GM18517 (cell line): ENCODE results near the gene OR2T5.
A peak's percentile ranks its signal among the peaks of the same experiment; 100 is the strongest.
"Not testable (repeated sequence)": the region's sequence is repeated elsewhere in the genome, so short reads cannot be mapped to it uniquely, and the experiment has no call there.

Experiments used
- ATAC-seq: cut with Tn5 transposase; IDR thresholded peaks from one replicate; pipeline ENCODE4 v1.9.1; 2021; ENCODE audit warnings: mild to moderate bottlenecking, moderate library complexity; ENCODE audit not compliant: unreplicated experiment

The OR2T5 gene, protein sequence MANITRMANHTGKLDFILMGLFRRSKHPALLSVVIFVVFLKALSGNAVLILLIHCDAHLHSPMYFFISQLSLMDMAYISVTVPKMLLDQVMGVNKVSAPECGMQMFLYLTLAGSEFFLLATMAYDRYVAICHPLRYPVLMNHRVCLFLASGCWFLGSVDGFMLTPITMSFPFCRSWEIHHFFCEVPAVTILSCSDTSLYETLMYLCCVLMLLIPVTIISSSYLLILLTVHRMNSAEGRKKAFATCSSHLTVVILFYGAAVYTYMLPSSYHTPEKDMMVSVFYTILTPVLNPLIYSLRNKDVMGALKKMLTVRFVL

DNA sequence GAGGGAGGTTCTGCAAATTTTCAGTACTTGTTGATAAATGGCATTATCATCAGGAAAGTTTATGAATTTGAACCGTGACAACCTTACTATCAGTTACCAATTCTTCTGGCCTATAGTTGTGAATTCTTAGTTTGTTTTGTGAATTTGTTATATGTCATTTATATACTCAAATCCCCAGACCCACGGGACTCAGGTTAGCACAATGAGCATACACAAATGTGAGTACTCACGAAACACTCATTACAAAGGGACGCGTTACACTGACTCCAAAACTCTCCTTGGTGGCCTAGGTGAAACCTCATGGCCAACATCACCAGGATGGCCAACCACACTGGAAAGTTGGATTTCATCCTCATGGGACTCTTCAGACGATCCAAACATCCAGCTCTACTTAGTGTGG is at the start of gene OR2T5:
OR2T5 (plus strand) TSS at position 301 of the 400 bp plus-strand sequence; CDS start at position 301, 0 bp downstream.
- not testable (repeated sequence) for ATAC-seq

DNA sequence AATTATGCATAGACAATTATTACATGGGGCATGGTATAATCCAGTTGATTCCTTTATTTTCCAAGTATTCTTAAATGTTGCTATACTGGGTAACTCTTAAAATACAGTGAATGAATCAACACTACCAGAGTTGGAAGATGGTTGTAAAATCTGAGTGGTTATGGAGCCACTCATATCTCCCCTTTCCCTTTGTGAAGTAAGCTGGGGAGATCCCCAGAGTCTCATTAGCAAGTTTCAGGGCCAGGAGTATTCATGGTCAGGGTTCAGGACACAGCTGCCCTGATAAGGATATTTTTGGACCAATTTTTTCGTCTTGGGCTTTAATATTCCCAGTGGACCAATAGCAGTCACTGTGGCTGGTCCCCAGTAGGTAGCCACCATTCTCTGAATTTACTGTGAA is 49.7 kb upstream of the OR2T5 start:
- ATAC-seq = peak; percentile 47

DNA sequence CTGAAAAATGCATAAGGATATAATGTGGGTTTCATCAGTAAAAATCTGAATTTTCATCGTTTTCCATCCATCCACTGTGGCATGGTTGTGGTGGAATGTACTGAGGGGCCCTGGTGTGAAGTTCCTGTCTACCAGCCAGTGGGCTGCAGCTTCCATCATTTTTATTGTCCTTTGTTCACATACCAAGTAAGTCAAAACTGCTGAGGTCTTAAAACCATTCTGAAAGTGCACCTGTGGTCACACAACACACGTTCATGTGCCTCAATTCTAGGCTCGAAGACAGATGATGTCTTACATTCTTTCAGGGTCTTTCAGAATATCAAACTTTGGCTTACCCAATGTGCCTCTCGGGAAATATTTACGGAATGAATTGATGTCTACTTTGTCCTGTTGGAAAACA is 49.1 kb upstream of the OR2T5 start:
- not testable (repeated sequence) for ATAC-seq

DNA sequence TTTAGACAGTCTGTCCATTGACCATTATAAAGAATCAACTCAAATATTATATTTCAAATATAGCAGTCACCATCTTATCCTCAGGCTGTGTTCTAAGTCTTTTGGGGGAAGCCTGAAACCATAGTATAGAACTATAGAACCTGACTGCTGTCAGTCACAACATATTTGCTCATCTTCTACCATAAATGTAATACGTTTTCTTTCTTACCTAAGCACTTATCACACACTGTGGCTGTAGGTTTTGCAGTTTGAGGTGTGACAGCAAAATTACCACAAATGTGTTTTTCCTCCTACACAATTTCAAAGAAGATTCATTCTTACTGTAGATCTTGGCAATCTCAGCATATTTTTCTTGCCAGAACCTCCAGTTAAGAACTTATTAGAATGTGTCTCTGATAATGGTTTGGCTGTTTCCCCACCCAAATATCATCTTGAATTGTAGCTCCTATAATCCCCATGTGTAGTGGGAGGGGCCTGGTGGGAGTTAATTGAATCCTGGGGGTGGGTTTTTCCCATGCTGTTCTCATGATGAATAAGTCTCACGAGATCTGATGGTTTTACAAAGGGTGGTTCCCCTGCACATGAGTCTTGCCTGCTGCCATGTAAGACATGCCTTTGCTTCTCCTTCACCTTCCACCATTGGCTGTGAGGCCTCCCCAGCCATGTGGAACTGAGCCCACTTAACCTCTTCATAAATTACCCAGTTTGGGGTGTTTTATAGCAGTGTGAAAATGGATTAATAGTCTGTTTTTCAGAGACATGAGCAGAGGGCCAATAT is 45.7 kb upstream of the OR2T5 start:
- ATAC-seq = not testable (repeated sequence)

DNA sequence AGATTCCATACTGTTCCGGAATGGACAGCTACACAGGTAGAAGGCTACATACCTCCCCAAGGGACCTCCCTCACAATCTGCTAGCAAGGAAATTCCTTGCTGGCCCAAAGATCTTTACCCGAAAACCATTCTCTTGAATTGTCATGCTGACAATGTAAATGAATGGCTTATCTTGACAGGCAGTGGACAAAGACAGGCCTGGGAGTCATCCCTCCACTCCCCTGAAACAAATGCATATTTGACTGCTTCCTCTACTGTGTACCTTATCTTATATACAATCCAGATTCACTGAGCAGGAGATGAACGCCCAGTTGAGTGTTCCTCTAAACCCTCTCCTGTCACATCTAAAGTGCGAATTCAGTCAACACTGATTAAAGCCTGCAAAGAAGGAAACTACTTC is 43.8 kb upstream of the OR2T5 start:
- ATAC-seq = not testable (repeated sequence)

DNA sequence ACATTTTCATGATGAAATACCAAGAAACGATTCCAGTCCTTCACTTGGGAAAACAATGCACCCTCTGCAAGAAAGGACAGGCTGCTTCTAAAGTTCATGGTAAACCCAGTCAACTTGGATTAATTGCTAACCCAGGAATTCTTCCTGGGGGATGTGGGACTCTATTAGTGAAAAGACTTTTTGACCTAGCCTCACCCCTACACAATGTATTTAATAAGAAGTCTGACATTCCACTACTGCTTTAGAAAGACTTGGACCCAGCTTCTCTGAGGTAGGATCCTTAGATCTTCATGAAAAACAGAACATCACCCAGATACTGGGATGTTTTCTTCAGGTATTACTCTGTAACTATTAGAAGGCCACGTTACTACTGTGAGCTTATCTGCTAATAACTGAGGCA is 43.0 kb upstream of the OR2T5 start, which contains the start of gene OR2T2:
OR2T2 (plus strand) TSS at position 239 of the 400 bp plus-strand sequence. CDS start 7,161 bp downstream, outside the sequence.
- ATAC-seq = not testable (repeated sequence)

DNA sequence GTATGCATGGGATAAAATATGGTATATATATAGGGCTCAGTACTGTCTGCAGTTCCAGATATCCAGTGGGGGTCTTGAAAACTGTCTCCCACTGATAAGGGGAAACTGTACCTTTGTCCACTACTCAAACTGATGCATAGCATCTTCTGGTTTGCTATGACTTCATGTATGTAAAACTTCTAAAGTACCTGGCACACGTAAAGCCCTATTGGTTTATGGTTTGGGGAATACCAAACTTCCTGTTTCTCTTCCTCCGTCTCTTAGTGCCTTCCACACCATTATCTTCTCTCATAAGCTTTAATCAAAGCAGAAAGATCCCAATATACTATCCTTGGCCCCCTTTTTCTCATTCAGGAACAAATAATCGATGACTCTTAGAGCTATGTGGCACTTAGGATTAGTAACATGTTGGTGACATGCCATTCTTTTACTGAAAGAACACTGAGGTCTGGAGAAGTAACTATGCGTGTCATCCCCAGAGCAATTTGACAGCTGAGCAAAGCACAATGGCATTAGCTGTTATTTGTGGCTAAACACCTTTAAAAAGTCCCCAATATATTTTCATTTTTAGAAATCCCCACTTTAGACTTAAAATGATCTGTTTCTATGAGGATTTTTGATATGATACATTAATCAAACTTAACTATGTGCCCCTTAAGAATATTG is 39.8 kb upstream of the OR2T5 start:
- peak; percentile 63 for ATAC-seq

DNA sequence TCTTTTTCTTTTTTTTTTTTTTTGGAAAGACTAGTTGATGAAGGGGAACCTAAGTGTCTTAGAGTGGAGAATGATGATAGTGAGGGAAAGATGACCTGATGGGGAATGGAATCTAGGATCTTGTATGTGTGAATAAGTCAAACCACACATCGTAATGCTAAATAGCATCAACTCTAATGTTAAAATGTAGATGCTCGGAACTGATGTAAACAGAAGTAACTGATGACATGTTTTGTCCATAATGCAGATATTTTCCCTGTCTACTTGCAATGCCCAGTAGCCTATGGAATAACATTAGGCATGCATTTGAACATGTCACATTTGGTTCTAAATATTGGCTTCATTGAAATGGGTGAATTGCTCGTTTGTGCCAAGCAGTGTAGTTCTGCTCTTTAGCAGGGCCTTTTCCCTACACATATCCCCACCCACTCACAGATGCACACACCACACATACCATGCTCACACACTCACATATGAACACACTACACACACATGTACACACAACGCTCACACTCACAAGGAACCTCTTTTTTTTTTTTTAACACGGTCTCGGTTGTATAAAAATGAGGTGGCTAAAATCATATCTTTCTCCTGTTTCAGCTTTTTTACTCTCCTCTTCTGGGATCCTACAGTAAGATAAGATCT is 38.4 kb upstream of the OR2T5 start:
- not testable (repeated sequence) for ATAC-seq

DNA sequence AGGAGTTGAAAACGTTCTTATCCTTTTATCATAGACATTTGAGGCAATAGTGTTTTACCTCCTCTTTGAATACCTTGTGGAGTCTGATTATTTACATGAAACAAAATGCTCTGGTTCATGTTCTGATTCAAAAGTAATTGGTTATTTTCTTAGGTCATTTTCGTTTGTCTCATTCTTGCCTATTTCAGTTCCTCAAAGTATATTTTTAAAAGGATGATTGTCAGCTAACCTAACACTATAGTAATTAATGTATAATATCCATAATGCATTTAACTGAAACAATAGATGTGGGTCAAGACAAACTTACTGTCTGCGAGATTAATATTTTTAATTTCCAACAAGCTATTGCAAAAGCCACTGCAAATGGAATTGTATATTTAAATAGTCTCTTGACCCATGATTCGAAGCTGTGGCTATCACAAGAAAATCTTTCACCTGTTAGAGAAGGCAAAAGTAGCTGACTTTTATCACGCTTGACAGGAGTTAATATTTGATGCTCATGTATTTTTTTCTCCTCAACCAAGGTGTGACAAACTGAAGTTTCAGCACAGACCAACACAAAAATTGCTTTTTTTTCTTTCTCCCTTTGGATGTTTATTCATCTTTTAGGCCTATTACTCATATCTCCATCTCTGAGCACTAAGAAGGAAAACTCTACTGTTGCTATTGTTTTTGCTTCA is 37.8 kb upstream of the OR2T5 start:
- ATAC-seq = peak; percentile 79

DNA sequence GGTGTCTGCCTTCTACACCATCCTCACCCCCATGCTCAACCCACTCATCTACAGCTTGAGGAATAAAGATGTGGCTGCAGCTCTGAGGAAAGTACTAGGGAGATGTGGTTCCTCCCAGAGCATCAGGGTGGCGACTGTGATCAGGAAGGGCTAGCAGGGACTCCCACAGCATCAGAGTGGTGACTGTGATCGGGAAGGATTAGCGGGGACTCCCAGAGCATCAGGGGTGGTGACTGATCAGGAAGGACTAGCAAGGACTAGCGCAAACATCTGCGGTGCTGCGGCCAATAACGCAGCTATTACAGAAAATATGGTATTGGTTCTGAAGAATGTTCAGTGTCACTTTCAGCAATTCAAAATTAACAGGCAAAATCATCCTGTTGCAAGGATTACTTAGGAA is 34.8 kb upstream of the OR2T5 start:
- not testable (repeated sequence) for ATAC-seq

DNA sequence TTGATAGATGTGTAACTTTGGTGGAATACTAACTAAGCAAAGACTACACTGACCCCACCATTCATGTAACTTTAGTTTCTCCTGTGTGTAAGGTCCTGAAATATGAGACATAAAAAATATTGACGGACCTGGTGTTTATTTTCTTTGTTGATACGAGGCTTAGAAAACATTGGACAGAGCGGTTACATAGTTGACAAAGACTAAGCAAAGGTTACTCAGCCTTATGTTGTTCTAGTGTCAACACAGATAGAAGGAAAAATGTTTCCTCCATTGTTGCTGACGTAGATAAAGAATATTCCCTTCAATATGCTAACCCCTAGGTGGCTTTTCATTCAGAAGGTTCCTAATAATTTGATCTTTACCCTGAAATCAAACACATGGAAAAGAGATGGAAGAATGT is 33.3 kb upstream of the OR2T5 start:
- ATAC-seq = not testable (repeated sequence)

DNA sequence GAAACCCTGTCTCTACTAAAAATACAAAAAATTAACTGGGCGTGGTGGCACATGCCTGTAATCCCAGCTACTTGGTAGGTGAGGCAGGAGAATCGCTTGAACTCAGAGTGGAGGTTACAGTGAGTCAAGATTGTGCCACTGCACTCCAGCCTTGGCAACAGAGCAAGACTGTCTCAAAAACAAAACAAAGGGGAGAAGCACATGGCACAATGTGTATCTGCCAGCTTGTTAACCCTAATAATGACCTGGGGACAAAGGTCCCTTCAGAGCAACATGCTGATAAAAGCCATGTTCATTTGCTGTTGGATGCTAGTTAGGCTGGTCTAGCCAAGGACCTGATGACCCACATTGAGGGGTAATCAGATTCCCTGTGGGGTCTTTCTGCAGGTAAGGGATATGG is 31.8 kb upstream of the OR2T5 start:
- ATAC-seq = not testable (repeated sequence)

DNA sequence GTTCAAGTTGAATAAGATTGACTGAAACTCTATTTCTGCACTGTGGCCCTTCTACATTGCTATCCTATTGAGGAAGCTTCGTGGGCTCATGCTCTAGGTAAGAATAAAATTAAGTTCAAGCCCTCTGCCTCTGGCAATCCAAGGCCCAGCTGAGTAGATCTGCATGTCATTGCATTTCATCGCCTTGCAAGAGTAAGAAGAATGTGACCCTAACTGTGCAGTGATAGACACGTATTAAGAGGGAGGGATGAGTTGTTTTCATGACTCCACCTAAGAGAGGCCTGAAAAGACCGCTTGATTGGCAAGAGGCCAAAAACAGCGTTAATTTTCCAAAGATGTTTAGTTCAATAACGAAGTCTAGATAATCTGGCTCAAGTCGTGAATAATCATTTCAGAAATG is 29.3 kb upstream of the OR2T5 start:
- not testable (repeated sequence) for ATAC-seq

DNA sequence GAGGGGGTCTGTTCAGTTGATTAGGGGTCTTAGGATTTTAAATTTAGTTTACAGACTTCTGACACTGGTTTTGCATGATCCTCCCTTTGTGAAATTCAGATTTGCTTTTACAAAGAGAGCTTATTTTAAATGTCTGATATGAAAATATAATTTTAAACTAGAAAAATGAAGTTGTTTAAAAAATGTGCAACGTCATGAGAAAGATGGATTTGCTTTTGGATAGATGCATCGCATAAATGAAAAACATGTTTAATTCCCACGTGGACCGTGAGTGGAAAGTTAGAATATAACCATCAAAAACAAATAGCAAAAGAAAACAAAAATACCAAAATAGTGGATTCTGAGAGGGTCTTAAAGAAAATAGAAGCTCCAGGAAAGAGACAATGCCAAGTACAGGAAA is 17.2 kb upstream of the OR2T5 start:
- no peak for ATAC-seq

DNA sequence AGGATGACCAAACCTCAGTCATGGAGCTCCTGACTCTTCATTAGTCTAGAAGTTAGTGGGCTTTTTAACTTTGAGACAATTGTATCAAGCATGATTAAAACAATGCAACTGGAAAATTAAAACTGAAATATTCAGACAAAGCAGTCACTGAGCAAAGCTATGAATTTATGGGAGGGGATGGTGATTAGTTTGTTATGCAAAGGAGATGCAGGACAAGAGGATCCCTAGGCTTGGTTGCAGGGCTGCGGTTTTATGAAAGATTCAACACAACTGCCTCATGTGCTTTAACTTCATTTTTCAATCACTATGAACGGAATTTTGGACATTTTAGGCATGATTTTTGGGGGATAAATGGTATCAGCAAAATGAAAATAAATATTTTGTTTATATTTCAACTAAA is 16.3 kb upstream of the OR2T5 start:
- not testable (repeated sequence) for ATAC-seq

DNA sequence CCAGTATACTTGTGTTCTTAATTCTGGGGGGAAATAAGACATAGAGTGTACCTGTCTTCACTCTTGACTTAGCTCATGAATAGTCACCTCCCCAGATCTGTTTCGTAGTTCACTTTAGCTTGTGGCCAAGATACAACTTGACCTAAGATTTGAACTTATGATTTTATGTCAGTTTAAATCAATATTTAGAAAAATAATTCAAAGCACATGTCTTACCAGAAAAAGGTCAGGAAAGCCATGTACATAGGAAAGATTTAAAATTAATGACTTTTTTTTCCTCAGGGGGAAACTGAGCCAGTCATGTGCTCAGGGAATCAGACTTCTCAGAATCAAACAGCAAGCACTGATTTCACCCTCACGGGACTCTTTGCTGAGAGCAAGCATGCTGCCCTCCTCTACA is 15.3 kb upstream of the OR2T5 start, which contains the start of gene OR2T3:
OR2T3 (plus strand) TSS at position 301 of the 400 bp plus-strand sequence; CDS start at position 301, 0 bp downstream.
- not testable (repeated sequence) for ATAC-seq

DNA sequence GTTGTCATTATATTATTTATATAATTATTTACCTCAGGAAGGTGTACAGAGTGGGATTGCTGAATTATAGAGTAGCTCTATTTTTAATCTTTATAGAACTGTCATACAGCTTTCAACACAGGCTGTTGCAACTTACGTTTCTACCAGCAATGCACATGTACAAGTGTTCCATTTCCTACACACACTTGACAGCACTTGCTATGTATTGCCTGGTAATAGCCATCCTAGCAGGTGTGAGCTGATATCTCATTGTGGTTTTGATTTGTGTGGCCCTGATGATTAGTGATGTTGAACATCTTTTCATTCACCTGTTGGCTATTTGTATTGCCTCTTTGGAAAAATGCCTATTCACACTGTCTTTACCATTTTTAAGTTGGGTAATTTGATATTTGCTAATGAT is 12.7 kb upstream of the OR2T5 start:
- not testable (repeated sequence) for ATAC-seq

DNA sequence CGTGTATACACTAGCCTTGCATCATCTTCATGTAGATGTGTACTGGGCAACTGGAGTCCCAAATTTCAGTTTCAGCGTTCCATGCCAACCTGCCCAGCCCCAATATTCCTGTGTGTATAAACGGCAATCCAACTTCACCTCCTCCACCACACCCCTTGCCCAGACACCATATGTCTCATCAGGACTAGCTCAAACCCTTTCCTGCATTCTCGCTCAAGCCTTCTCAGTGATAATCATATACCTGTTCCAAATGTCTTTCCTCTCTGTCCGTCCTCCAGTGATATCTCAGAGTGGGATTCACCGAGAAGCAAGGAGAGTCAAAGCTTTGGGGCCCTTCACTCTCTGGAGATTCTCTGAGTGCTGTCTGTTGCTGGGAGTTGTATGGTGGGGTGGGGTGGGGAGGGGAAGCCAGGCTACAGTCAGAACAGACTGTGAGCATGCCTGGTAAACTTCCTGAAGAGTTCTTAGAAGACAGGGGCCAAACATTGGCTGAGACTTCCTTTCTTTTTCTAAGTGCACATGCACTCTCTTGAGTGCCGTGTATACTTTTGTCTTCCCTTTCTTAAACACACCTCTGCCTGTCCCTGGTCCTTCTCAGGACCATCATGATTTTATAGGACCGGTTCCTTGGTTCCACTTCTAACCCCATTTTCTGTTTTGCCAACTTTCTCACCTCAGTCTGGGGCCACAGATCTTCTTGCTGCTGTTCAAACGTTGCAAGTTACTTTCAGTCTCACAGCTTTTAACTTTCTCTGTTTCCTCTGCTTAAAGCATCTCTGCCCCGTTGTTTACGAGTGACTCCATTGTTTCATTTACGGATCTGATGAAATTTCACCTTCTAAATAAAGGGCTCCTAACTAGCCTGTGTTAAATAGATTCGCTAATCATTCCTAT is 6.5 kb upstream of the OR2T5 start:
- peak; percentile 93 for ATAC-seq

DNA sequence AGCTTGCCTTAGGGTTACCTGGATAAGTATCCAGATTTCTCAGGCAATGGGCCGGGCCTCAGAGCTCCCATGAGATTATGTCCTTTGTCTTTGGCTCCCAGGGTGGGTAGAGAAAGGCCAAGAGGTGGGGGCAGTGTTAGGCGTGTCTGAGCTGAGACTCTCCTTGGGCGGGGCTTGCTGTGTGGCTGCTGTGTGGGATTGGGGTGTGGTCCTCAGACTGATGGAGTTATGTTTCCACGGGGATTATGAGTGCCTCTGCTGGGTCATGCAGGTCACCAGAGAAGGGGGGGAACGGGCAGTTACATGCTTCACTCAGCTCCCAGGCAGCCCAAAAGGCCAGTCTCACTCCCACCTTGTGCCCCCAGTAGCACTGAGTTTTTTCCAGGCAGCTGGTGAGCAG is 8.3 kb downstream of the OR2T5 start:
- ATAC-seq = not testable (repeated sequence)
